K562 treated with DMSO at 1 percent for 4 hours (cell line): ENCODE results near the gene SLC12A8. TPM values are rescaled to one million over a fixed set of nuclear protein-coding genes. Genes with fewer than 3 reads are reported as not detected.

Source experiments
- total RNA-seq: library from RNA; unstranded; fragments of 300-600 nt; gene quantifications from 2 replicates; pipeline ENCODE4 v1.2.3, GENCODE V29; 2022; ENCODE audit not compliant: insufficient read depth

SLC12A8 gene, protein sequence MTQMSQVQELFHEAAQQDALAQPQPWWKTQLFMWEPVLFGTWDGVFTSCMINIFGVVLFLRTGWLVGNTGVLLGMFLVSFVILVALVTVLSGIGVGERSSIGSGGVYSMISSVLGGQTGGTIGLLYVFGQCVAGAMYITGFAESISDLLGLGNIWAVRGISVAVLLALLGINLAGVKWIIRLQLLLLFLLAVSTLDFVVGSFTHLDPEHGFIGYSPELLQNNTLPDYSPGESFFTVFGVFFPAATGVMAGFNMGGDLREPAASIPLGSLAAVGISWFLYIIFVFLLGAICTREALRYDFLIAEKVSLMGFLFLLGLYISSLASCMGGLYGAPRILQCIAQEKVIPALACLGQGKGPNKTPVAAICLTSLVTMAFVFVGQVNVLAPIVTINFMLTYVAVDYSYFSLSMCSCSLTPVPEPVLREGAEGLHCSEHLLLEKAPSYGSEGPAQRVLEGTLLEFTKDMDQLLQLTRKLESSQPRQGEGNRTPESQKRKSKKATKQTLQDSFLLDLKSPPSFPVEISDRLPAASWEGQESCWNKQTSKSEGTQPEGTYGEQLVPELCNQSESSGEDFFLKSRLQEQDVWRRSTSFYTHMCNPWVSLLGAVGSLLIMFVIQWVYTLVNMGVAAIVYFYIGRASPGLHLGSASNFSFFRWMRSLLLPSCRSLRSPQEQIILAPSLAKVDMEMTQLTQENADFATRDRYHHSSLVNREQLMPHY
- not detected in 2 replicates for total RNA-seq

DNA sequence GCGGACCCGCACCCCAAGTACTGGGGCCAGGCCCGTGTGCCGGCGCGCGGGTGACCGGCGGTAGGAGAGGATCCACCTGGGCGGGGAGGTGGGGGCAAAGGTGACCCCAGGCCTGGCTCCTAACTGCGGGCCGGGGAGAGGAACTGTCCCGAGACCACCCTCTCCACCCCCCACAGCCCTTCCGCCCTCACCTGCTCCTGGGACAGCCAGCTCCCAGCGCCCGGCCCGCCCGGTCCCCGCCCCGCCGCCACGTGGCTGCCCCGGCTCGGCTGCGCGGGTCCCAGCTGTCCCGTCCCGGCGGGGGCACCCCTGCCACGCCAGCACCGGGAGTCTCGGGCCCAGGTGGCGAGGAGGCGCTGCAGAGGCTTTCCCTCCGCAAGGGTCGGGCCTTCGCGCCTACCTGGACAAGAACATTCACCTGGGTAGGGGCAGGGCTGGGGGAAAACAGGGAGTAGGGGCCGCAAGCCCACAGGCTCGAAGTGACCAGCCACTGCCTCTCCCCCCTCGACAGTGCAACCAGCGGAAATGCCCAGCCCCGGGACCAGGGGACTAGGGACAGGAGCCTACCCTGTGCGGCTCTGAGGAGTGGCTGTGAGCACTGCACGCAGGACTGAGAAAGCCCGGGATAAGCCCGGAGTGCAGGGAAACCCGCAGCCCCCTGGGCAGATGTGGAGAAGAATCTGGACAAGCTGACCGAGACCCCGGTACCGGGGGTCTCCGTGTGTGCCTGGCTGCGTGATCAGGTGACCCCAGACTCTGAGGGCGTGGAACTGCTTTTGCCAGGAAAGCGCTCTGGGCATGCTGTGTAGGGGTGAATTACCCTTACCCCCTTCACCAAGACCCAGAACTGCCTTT lies at the start of gene SLC12A8:
TSS of gene SLC12A8 (minus strand) at position 240 of the 855 bp plus-strand sequence. CDS start 1,399 bp downstream, outside the sequence.

GRCh38 chr3:125055913-125056745 lies 156.4 kb downstream of the SLC12A8 start, which contains the start of gene HEG1:
Gene HEG1 (minus strand): TSS chr3:125055997. CDS start chr3:125055890, 107 bp downstream.

Other genes with a start within 250 kb of the SLC12A8 start
- gene HEG1, start 156.8 kb downstream of the SLC12A8 start, total RNA-seq, result not detected in 2 replicates
- 3.2 and 3.5 TPM in 2 replicates for gene ZNF148, start 162.6 kb upstream of the SLC12A8 start, total RNA-seq